Naive thymus-derived CD8-positive, alpha-beta T cell (primary cell): ENCODE measurements around the gene AGAP3. TPM values are rescaled to one million over a fixed set of nuclear protein-coding genes. Genes with fewer than 3 reads are reported as not detected.

Experiments used
- ATAC-seq, 2 donors: fragments of 150-1000 bp; cut with Tn5 transposase in 1 of 2; sonication (Bioruptor Pico), chemical (Tn5 transposase) in 1 of 2; 1 replicate in 1 of 2; 2 replicates in 1 of 2; pipeline ENCODE4 v1.10.0; 2021; ENCODE audit warnings: mild to moderate bottlenecking in 2 of 2, moderate library complexity in 2 of 2
- POLR2A ChIA-PET: fragments of 350-600 bp; sonication (Branson Sonifier 250); formaldehyde crosslinking; loops from one replicate; lab custom pipeline; 2021; ENCODE audit warnings: antibody characterized with exemption; lab: Charles Lee
- DNase-seq, 10 donors: peaks; one replicate each; pipeline versions ENCODE4 v3.0.0 to v3.0.0-alpha.2; 2020 to 2022
- H3K27ac Mint-ChIP-seq, 10 donors: one replicate each; pipeline ENCODE4 v1.8.0; 2020 to 2022; ENCODE audit warnings: mild to moderate bottlenecking in 10 of 10, mixed read lengths in 10 of 10, moderate library complexity in 4 of 10, inconsistent platforms in 1 of 10
- H3K27me3 Mint-ChIP-seq, 5 donors: one replicate each; pipeline ENCODE4 v1.8.0; 2021 to 2022; ENCODE audit warnings: mixed read lengths in 5 of 5
- H3K36me3 Mint-ChIP-seq, 3 donors: one replicate each; pipeline ENCODE4 v1.8.0; 2020 to 2022; ENCODE audit warnings: mixed read lengths in 3 of 3, mild to moderate bottlenecking in 2 of 3, inconsistent platforms in 1 of 3
- H3K4me1 Mint-ChIP-seq, 4 donors: one replicate each; pipeline ENCODE4 v1.8.0; 2021 to 2022; ENCODE audit warnings: mixed read lengths in 4 of 4
- H3K4me3 Mint-ChIP-seq, 10 donors: one replicate each; pipeline ENCODE4 v1.8.0; 2020 to 2022; ENCODE audit warnings: mild to moderate bottlenecking in 10 of 10, mixed read lengths in 10 of 10, moderate library complexity in 6 of 10, inconsistent platforms in 1 of 10
- H3K9me3 Mint-ChIP-seq, 9 donors: one replicate each; pipeline ENCODE4 v1.8.0; 2020 to 2022; ENCODE audit warnings: mixed read lengths in 9 of 9, mild to moderate bottlenecking in 3 of 9, inconsistent platforms in 1 of 9, moderate library complexity in 1 of 9
- polyA plus RNA-seq, 3 donors: library from polyadenylated mRNA; unstranded; fragments of 300-500 nt; fragmentation: Illumina TruSeq; gene quantifications; one replicate each; pipeline ENCODE4 v1.2.3, GENCODE V29; 2021
- total RNA-seq, 8 experiments: library from RNA in 2 of 8; stranded (reverse) in 2 of 8; gene quantifications; one replicate each; pipeline ENCODE4 v1.2.3 and lab custom pipeline; 2021 to 2026

The AGAP3 gene
- total and polyA plus RNA-seq, 5 experiments from 2014 or later: 1.1 to 36.9 (median 6.0) TPM

DNA sequence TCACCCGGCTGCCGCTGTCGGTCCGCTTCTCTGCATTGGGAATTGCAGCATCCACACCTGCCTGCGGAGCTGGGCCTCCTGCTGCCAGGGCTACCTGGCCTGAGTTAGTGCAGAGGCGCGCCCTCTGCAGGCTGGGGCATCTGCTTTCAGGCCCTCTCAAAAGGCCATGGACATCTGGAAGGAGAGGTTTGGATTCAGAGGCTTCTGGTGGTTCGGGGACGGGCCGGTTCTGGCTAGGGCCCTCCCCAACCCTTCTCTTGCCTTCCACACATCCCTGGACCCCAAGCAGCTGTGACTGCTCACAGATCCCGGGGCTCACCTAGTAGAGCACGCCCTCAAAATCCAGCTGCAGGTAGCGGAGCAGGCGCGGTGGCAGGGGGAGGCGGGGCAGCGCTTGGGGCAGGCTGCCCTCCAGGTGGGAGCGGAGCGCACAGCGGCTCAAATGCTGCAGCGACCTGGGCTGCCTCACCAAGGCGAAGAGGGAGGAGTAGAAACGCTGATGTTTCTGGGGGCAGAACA is 89.6 kb downstream of the AGAP3 start:
- peaks cover 31 to 72% (median 35%) of the 10 kb centered on the region in 5 donors for H3K27me3 Mint-ChIP-seq
- H3K4me3 Mint-ChIP-seq: no peak overlapping the region
- H3K27ac Mint-ChIP-seq: peak overlapping the region in 1 of 10 donors; percentile 18
- no peaks in the 10 kb centered on the region for H3K9me3 Mint-ChIP-seq
- DNase-seq (no peak), ATAC-seq (no peak)
- H3K36me3 Mint-ChIP-seq: no peaks in the 10 kb centered on the region
- POLR2A ChIA-PET: no interaction called here
- peaks cover 6 to 14% (median 7%) of the 10 kb centered on the region in 4 donors for H3K4me1 Mint-ChIP-seq

DNA sequence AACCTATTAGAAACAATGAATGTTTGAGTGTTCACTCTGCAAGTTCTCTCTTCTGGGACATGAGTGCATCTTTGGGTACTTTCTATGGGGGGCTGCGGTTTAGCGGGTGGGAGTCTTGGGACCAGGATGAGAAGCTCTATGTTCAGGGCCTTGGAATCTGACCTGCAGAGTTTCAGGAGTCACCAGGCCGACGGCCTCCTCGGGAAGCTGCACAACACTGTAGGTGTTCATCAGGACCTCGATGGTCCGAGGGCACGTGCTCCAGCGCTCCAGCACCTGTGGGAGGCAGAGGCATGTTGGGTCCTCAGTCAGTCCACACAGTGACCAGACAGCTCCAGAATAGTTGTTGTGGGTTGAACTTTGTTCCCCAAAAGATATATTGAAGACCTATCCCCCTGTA is 90.1 kb downstream of the AGAP3 start:
- no peaks in the 10 kb centered on the region for H3K9me3 Mint-ChIP-seq
- no peaks in the 10 kb centered on the region for H3K36me3 Mint-ChIP-seq
- POLR2A ChIA-PET: no interaction called here
- no peak overlapping the region for H3K27ac Mint-ChIP-seq
- H3K27me3 Mint-ChIP-seq: peaks cover 27 to 66% (median 31%) of the 10 kb centered on the region in 5 donors
- H3K4me1 Mint-ChIP-seq: peaks cover 6 to 14% (median 7%) of the 10 kb centered on the region in 4 donors
- ATAC-seq (no peak), DNase-seq (no peak)
- no peak overlapping the region for H3K4me3 Mint-ChIP-seq

DNA sequence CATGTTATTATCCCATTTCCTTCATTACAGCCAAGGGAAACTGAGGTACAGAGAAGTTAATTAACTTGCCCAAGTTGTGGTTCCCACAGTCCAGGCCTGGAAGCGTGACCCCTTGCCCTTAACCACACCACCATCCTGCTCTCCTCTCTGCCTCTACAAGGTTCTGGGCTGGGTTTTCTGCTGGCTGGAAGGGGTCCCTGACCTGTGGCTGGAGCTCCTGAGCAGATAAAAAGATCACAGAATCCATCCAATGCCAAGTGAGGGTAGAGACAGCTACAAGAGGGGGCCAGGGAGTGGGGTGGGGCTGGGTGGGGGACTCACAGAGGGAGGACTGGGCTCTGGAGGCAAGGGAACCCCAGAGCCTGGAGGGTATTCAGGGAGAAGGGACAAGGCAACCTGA is 91.0 kb downstream of the AGAP3 start:
- Mint-ChIP-seq H3K4me1 (peaks cover 4 to 13% (median 7%) of the 10 kb centered on the region in 4 donors), H3K9me3 (no peaks in the 10 kb centered on the region), H3K36me3 (no peaks in the 10 kb centered on the region), H3K4me3 (no peak overlapping the region), H3K27ac (no peak overlapping the region), H3K27me3 (peaks cover 25 to 69% (median 29%) of the 10 kb centered on the region in 5 donors)
- POLR2A ChIA-PET: no interaction called here
- DNase-seq (no peak), ATAC-seq (no peak)

DNA sequence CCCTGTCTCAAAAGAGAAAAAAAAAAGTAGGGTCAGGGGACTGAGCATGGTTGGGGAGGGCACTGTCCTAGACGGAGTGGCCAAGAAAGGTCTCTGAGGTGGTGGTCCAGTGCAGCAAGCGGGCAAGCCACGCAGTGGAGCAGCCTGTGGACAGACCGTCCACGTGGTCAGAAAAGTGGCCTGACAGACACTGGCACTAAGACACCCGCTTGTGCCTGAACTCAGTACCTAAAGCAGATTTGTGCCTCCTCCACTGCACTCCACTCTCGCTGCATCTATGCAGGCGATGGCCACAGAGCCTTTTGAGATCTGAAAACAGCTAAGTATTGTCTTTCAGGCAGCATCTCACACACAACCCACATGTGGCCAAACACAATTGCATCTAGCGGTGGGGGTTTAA is 92.0 kb downstream of the AGAP3 start:
- Mint-ChIP-seq H3K36me3 (no peaks in the 10 kb centered on the region), H3K4me3 (no peak overlapping the region), H3K4me1 (peaks cover 0 to 3% (median 2%) of the 10 kb centered on the region in 4 donors), H3K27me3 (peaks cover 16 to 61% (median 22%) of the 10 kb centered on the region in 5 donors), H3K27ac (no peak overlapping the region), H3K9me3 (no peaks in the 10 kb centered on the region)
- DNase-seq (no peak), ATAC-seq (no peak)
- POLR2A ChIA-PET: no interaction called here

DNA sequence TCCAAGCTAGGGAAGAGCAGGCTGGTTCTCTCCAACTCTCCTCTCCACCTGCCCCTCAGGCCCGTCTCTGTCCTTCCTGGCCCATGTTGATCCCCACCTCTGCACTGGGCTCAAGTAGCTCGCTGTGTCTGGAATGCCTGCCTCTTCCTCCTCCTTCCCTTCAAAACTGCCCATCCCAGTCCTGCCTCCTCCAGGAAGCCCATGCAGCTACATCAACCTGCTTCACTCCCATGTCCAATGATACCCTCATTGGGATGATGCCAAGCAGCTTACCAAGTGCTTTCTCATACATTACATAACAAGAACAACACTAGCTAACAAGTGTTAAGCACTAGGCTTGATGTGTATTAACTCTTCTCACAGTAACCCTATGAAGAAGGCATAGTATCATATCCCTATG is 92.6 kb downstream of the AGAP3 start:
- Mint-ChIP-seq H3K27me3 (peaks cover 13 to 55% (median 17%) of the 10 kb centered on the region in 5 donors), H3K4me1 (peaks cover 0 to 2% (median 0%) of the 10 kb centered on the region in 4 donors), H3K4me3 (no peak overlapping the region), H3K36me3 (no peaks in the 10 kb centered on the region), H3K9me3 (no peaks in the 10 kb centered on the region), H3K27ac (no peak overlapping the region)
- POLR2A ChIA-PET: no interaction called here
- DNase-seq: peak in 1 of 10 donors; percentile 14
- ATAC-seq: no peak

DNA sequence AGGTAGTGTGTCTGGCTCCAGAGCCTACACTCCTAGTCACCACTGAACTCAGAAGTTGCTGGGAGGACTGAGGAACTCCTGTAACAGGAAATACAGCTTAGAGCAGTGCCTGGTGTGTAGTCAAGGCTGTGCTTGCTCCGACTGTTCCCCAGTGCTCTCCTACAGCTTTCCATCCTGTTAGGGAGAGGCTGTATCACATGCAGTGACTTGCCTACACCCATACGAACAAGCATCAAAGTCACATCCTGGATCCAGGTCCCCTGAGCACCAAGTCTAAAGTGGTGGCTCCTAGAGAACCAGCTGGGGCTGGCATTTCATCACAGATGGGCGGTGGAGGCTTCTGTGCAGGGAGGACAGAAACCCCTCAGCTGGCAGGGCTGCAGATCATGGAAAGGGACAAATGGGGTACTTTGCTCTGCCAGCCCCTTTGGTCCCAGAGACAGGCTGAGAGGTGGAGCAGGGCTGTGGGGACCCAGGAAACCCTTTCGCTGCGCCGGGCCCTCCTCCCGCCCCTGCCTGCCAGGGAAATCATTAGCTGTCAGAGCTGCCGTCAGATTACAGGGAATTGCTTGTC is 93.1 kb downstream of the AGAP3 start:
- no peak overlapping the region for H3K4me3 Mint-ChIP-seq
- ATAC-seq (no peak), DNase-seq (peak in 1 of 10 donors; percentile 50)
- POLR2A ChIA-PET: no interaction called here
- peaks cover 0 to 2% (median 0%) of the 10 kb centered on the region in 4 donors for H3K4me1 Mint-ChIP-seq
- no peak overlapping the region for H3K27ac Mint-ChIP-seq
- H3K9me3 Mint-ChIP-seq: no peaks in the 10 kb centered on the region
- no peaks in the 10 kb centered on the region for H3K36me3 Mint-ChIP-seq
- H3K27me3 Mint-ChIP-seq: peaks cover 13 to 51% (median 17%) of the 10 kb centered on the region in 5 donors

DNA sequence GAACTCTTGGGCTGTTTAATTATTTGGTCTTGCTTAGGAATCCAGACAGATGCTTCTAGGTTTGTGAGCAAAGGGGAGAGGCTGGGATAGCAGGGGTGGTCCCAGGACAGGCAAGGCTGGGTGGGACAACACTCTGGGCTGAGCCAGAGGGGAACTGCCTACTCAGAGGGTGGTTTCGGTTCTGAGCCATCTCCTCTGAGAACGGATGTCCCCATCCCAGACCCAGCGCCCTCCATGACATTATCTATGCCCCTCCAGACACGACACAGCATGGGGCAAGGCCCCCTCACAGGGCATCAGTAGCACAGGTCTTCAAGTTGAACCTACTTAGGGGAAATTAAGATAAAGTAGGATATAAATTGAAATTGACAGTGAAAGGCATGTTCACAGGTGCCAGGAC is 93.7 kb downstream of the AGAP3 start:
- POLR2A ChIA-PET: no interaction called here
- no peak overlapping the region for H3K27ac Mint-ChIP-seq
- ATAC-seq (no peak), DNase-seq (peak in 1 of 10 donors; percentile 58)
- peaks cover 13 to 48% (median 17%) of the 10 kb centered on the region in 5 donors for H3K27me3 Mint-ChIP-seq
- H3K4me3 Mint-ChIP-seq: no peak overlapping the region
- H3K4me1 Mint-ChIP-seq: no peaks in the 10 kb centered on the region
- no peaks in the 10 kb centered on the region for H3K36me3 Mint-ChIP-seq
- no peaks in the 10 kb centered on the region for H3K9me3 Mint-ChIP-seq

DNA sequence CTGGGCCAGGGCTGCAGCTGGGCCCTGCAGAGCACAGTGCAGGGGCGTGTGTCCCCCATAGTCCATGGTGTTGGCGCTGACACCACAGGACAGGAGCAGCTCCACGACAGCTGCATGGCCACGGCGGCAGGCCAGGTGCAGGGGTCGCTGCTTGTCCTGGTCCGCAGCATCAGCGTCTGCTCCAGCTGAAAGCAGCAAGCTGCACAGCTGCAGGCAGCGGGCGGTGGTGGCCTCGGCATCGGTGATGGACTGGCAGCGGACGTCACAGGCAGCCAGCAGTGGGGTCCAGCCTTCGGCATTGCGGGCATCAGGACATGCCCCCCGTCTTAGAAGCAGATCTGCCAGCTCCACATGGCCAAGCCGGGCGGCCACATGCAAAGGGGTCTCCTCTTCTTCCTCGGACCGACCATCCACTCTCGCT is 94.7 kb downstream of the AGAP3 start:
- peaks cover 9 to 39% (median 17%) of the 10 kb centered on the region in 5 donors for H3K27me3 Mint-ChIP-seq
- H3K4me3 Mint-ChIP-seq: no peak overlapping the region
- no peaks in the 10 kb centered on the region for H3K36me3 Mint-ChIP-seq
- no peaks in the 10 kb centered on the region for H3K9me3 Mint-ChIP-seq
- DNase-seq (no peak), ATAC-seq (no peak)
- POLR2A ChIA-PET: no interaction called here
- H3K4me1 Mint-ChIP-seq: no peaks in the 10 kb centered on the region
- H3K27ac Mint-ChIP-seq: no peak overlapping the region

DNA sequence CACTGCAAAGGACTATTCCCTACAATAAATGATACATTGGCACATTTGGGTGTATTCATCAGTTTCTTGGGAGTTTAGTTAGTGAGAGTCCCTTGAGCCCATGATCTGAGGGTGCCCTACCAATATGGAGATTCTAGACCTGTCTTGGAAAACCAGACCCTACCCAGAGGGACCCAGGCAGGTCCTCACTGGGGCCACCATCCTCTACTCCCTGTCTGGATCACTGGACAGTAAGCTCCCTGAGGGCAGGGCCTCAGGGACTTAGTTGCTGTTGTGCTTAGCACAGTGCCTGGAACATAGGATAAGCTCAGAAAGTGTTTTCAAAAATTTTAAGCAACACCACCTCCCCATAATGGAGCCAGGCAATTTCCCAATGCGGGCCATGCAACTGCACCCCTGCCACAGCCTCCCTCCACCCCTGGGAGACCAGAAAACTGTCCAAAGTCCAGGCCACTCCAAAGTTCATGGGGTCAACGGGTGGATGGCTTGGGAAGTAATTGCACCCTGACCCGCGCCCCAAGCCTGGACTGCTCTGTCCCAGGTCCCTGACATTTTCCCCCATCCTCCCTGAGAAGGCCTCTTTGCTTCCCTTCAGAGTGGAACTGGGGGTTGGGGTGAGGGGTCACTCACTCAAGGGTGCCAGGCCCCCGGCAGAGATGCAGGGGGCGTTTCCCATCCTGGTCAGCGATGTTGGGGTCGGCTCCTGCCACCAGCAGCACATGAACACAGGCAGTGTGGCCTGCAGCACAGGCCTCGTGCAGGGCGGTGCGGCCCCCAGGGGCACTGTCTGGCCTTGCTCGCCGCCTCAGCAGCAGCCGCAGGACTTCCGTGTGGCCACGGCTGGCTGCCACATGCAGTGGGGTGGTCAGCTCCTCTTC is 99.7 kb downstream of the AGAP3 start:
- no peak overlapping the region for H3K4me3 Mint-ChIP-seq
- ATAC-seq: no peak
- DNase-seq: peak in 1 of 10 donors; percentile 52
- POLR2A ChIA-PET: no interaction called here
- H3K36me3 Mint-ChIP-seq: no peaks in the 10 kb centered on the region
- peaks cover 0 to 9% (median 0%) of the 10 kb centered on the region in 5 donors for H3K27me3 Mint-ChIP-seq
- H3K27ac Mint-ChIP-seq: no peak overlapping the region
- no peaks in the 10 kb centered on the region for H3K4me1 Mint-ChIP-seq
- peaks cover 0 to 2% (median 0%) of the 10 kb centered on the region in 9 donors for H3K9me3 Mint-ChIP-seq

DNA sequence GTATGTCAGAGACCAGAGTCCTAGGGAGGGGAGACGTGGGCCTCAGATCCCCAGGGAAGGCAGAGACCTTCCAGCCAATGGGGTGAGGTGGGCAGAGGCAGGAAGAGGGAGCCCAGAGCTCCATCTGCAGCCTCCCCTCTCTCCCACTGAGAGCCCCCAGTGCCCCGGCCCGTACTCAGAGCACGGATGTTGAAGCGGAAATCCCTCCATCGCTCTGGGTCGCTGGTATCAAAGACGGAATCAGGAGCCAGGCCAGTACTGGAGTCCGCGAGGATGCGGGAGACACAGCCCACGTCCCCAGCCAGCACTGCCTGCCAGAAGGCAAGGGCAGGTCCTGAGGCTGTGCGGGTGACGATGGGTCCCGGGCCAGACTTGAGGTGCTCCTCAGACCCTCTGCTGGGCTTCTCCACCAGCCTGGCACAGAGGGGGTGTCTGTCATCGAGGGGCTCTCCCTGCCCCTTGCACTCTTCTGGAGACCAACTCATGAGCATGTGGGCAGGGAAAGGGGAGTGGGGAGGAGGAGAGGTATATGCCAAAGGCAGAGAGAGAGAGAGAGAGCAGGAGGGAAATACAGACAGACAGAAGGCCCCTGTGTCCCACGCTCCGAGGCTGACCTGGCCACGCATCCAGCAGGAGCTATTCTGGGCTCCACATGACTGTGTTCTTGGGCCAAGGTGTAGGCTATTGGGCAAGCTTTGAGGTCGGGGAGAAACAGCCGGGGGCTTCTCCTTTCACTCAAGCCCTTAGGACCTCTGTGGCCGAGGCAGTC is 100.5 kb downstream of the AGAP3 start, which contains the start of gene ASB10:
ASB10 (minus strand) TSS at position 611 of the 769 bp plus-strand sequence; CDS start at position 491, 120 bp downstream.
- peaks cover 0 to 7% (median 0%) of the 10 kb centered on the region in 5 donors for H3K27me3 Mint-ChIP-seq
- POLR2A ChIA-PET: no interaction called here
- no peak for ATAC-seq
- H3K9me3 Mint-ChIP-seq: peaks cover 0 to 2% (median 0%) of the 10 kb centered on the region in 9 donors
- no peaks in the 10 kb centered on the region for H3K36me3 Mint-ChIP-seq
- no peaks in the 10 kb centered on the region for H3K4me1 Mint-ChIP-seq
- peak in 1 of 10 donors; percentile 34 for DNase-seq
- no peak within 1 kb of the TSS for H3K4me3 Mint-ChIP-seq
- no peak within 1 kb of the TSS for H3K27ac Mint-ChIP-seq

DNA sequence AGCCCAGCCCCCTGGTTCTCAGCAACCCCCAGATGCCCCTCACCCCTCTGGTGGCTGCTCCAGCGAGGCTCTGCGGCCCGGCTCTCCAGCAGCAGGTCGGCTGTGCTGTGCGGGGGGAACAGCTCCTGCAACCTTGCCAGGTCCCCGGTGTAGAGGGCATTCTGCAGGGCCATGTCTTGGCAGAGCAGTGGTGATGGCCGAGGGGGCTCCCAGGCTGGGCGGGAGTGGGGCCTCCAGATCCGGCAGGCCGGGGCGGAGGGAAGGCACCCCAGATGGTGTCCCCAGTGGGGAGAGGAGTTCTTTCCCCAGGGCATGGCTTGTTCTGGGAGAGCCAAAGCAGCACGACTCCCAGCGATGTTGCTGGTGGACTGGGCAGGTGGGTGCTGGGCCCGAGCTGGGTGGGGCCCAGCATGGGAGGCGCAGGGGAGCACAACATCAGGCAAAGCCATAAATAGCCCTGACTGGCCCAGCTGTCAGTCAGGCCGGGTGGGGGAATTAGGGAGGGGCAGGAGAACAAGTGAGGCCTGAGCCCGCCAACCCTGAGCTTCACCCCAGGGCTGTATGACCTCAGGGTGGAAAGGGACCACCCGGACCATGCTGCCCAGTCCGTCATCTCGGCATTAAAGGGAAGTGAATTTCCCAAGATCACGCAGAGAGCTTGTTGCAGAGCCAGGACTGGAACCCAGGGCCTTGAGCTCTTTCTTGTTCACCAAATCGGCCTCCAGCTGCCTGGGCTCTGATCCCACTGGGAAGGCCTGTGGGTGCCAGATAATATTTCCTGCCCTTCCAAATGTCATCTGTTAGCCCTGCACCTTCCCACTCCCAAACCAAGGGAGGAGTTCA is 101.4 kb downstream of the AGAP3 start:
- no peak overlapping the region for H3K4me3 Mint-ChIP-seq
- DNase-seq: peak in 1 of 10 donors; percentile 46
- no peaks in the 10 kb centered on the region for H3K4me1 Mint-ChIP-seq
- POLR2A ChIA-PET: no interaction called here
- no peak for ATAC-seq
- no peaks in the 10 kb centered on the region for H3K36me3 Mint-ChIP-seq
- H3K27ac Mint-ChIP-seq: no peak overlapping the region
- H3K27me3 Mint-ChIP-seq: peaks cover 0 to 5% (median 0%) of the 10 kb centered on the region in 5 donors
- H3K9me3 Mint-ChIP-seq: peaks cover 0 to 2% (median 0%) of the 10 kb centered on the region in 9 donors

DNA sequence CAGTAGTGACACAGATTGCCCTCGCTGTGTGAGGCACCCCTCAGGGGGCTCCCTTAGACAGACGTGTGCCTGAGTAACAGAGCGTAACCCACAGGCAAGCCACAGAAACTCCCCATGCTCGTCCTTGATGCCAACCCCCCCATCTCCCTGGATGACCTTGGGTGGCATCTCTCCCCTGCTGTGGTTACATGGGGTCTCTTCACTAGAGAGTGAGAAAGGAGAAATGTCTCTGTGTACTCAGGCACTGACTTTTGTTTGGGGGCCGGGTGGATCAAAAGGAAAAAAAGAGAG is 101.9 kb downstream of the AGAP3 start:
- H3K36me3 Mint-ChIP-seq: no peaks in the 10 kb centered on the region
- no peak overlapping the region for H3K4me3 Mint-ChIP-seq
- H3K27me3 Mint-ChIP-seq: peaks cover 0 to 5% (median 0%) of the 10 kb centered on the region in 5 donors
- no peaks in the 10 kb centered on the region for H3K4me1 Mint-ChIP-seq
- ATAC-seq (no peak), DNase-seq (peak in 1 of 10 donors; percentile 37)
- POLR2A ChIA-PET: no interaction called here
- H3K27ac Mint-ChIP-seq: peak overlapping the region in 1 of 10 donors; percentile 11
- peaks cover 0 to 2% (median 0%) of the 10 kb centered on the region in 9 donors for H3K9me3 Mint-ChIP-seq
